DND-41 (cell line): ENCODE measurements around the gene PALD1.

Source experiments
- ATAC-seq: fragments of 200-7000 bp; cut with Tn5 transposase; 3 replicates; pipeline ENCODE4 v1.9.1; 2021; ENCODE audit warnings: low read depth; ENCODE audit not compliant: insufficient read depth
- DNase-seq: peaks from one replicate; pipeline ENCODE4 v3.0.0-alpha.2; 2020
- H2AFZ ChIP-seq: 2 replicates; pipeline ENCODE4 v1.6.0; 2012; ENCODE audit warnings: low read depth, low read length
- H3K27ac ChIP-seq: 2 replicates; pipeline ENCODE4 v1.5.1; 2012; ENCODE audit warnings: low read length, inconsistent platforms
- H3K27me3 ChIP-seq: fragments of 200-600 bp; sonication (generic); 2 replicates; pipeline ENCODE4 v1.6.0; 2012; ENCODE audit warnings: low read length, mild to moderate bottlenecking, inconsistent platforms; ENCODE audit not compliant: insufficient read depth, poor library complexity
- H3K36me3 ChIP-seq: 2 replicates; pipeline ENCODE4 v1.5.1; 2012; ENCODE audit warnings: low read length, inconsistent platforms; ENCODE audit not compliant: insufficient read depth
- H3K4me1 ChIP-seq: 2 replicates; pipeline ENCODE4 v1.5.1; 2012; ENCODE audit warnings: mild to moderate bottlenecking, low read length; ENCODE audit not compliant: insufficient read depth
- H3K4me2 ChIP-seq: 2 replicates; pipeline ENCODE4 v1.6.0; 2012; ENCODE audit warnings: mild to moderate bottlenecking, moderate library complexity, low read length, inconsistent platforms; ENCODE audit not compliant: insufficient read depth
- H3K4me3 ChIP-seq, 2 experiments: fragments of 200-600 bp in 1 of 2; shearing (Covaris generic) in 1 of 2; 2 replicates each; pipeline ENCODE4 v1.5.1; 2012 to 2016; ENCODE audit warnings: inconsistent platforms in 2 of 2, low read length in 2 of 2, mild to moderate bottlenecking in 2 of 2, low read depth in 1 of 2, moderate library complexity in 1 of 2
- H3K79me2 ChIP-seq: 2 replicates; pipeline ENCODE4 v1.6.0; 2012; ENCODE audit warnings: low read length, inconsistent platforms; ENCODE audit not compliant: insufficient read depth
- H3K9ac ChIP-seq: 2 replicates; pipeline ENCODE4 v1.6.0; 2012; ENCODE audit warnings: low read depth, mild to moderate bottlenecking, inconsistent platforms, low read length, moderate library complexity
- H3K9me3 ChIP-seq: 2 replicates; pipeline ENCODE4 v1.5.1; 2012; ENCODE audit warnings: low read length, moderate library complexity, mild to moderate bottlenecking, inconsistent platforms; ENCODE audit not compliant: insufficient read depth, severe bottlenecking
- H4K20me1 ChIP-seq: 2 replicates; pipeline ENCODE4 v1.6.0; 2012; ENCODE audit warnings: low read length; ENCODE audit not compliant: insufficient read depth
- CTCF ChIP-seq: IDR thresholded peaks from 2 replicates; pipeline ENCODE4 v1.5.1; 2012; ENCODE audit warnings: borderline replicate concordance, low read length, moderate library complexity, mild to moderate bottlenecking; ENCODE audit not compliant: poor library complexity, severe bottlenecking; ENCODE audit errors: extremely low read depth
- EZH2 ChIP-seq: IDR thresholded peaks from 3 replicates; pipeline ENCODE4 v1.6.1; 2012; ENCODE audit warnings: borderline replicate concordance, low read depth, mild to moderate bottlenecking, moderate library complexity, low read length, inconsistent platforms; ENCODE audit not compliant: severe bottlenecking

Gene PALD1

GRCh38 chr10:70568113-70568512, 89.5 kb downstream of the PALD1 start:
- no peaks in the 10 kb centered on the region for H3K79me2 ChIP-seq
- no peak overlapping the region for H2AFZ ChIP-seq
- H3K36me3 ChIP-seq = peaks cover 2% of the 10 kb centered on the region; the same call in 1 of the 2 replicates
- no peaks in the 10 kb centered on the region for H3K27me3 ChIP-seq
- DNase-seq = no peak
- no peak overlapping the region for H3K4me3 ChIP-seq
- 0 out of 2 replicates have a peak, but pooled peaks cover 3% of the 10 kb centered on the region for H4K20me1 ChIP-seq
- TF ChIP-seq EZH2 = no peak
- TF ChIP-seq CTCF = no peak
- H3K4me1 ChIP-seq = peaks cover 17% of the 10 kb centered on the region
- no peak overlapping the region for H3K9ac ChIP-seq
- ATAC-seq = no peak
- 0 out of 2 replicates have a peak overlapping the region, but pooled peaks have one; percentile 35 for H3K27ac ChIP-seq
- H3K9me3 ChIP-seq = no peaks in the 10 kb centered on the region
- no peak overlapping the region for H3K4me2 ChIP-seq

- no peak overlapping the region for H3K9ac ChIP-seq
- H2AFZ ChIP-seq = no peak overlapping the region
- no peaks in the 10 kb centered on the region for H3K27me3 ChIP-seq
- H3K9me3 ChIP-seq = no peaks in the 10 kb centered on the region
- DNase-seq (no peak), ATAC-seq (no peak)
- H3K79me2 ChIP-seq = no peaks in the 10 kb centered on the region
- H3K27ac ChIP-seq = peak overlapping the region; percentile 37; the same call in 1 of the 2 replicates
- H3K4me1 ChIP-seq = peaks cover 17% of the 10 kb centered on the region
- H4K20me1 ChIP-seq = 0 out of 2 replicates have a peak, but pooled peaks cover 1% of the 10 kb centered on the region
- H3K36me3 ChIP-seq = peaks cover 2% of the 10 kb centered on the region; the same call in 1 of the 2 replicates
- H3K4me2 ChIP-seq = no peak overlapping the region
- TF ChIP-seq EZH2 (no peak), CTCF (no peak)
- H3K4me3 ChIP-seq = no peak overlapping the region
Observed at GRCh38 chr10:70568781-70569495, 90.4 kb downstream of the PALD1 start.

- ATAC-seq = no peak
- peaks cover 28% of the 10 kb centered on the region for H3K4me1 ChIP-seq
- TF ChIP-seq EZH2 (no peak), CTCF (no peak)
- no peaks in the 10 kb centered on the region for H4K20me1 ChIP-seq
- no peak overlapping the region for H3K4me3 ChIP-seq
- no peaks in the 10 kb centered on the region for H3K9me3 ChIP-seq
- H3K27me3 ChIP-seq = no peaks in the 10 kb centered on the region
- DNase-seq = no peak
- no peak overlapping the region for H2AFZ ChIP-seq
- no peak overlapping the region for H3K4me2 ChIP-seq
- H3K79me2 ChIP-seq = no peaks in the 10 kb centered on the region
- H3K27ac ChIP-seq = no peak overlapping the region
- H3K9ac ChIP-seq = no peak overlapping the region
- H3K36me3 ChIP-seq = peaks cover 2% of the 10 kb centered on the region; the same call in 1 of the 2 replicates
Observed at GRCh38 chr10:70571236-70571635, 92.7 kb downstream of the PALD1 start.
